Upper lobe of left lung (tissue), 4 donors: ENCODE data around the gene GPR137B.

Source experiments
- CTCF ChIP-seq, 6 experiments: fragments of 450-650 bp in 4 of 6; fragments of 200-600 bp in 2 of 6; sonication (generic) in 2 of 6; IDR thresholded peaks; one replicate each; pipeline ENCODE4 v1.5.1; 2016 to 2019; ENCODE audit warnings: antibody characterized with exemption in 6 of 6
- POLR2A ChIP-seq, 4 donors: fragments of 450-650 bp; IDR thresholded peaks; one replicate each; pipeline ENCODE4 v1.5.1; 2016 to 2017; ENCODE audit warnings: antibody characterized with exemption in 4 of 4, mild to moderate bottlenecking in 2 of 4
- POLR2AphosphoS5 ChIP-seq, 2 donors: sonication (generic); formaldehyde crosslinking; IDR thresholded peaks; one replicate each; pipeline ENCODE4 v1.5.1; 2017; ENCODE audit warnings: antibody characterized with exemption in 2 of 2

GRCh38 chr1:236222632-236223031 is 80.3 kb downstream of the GPR137B start:
- no peak for TF ChIP-seq POLR2A (IDR thresholded peaks at IDR 0.05)
- no peak for TF ChIP-seq CTCF (IDR thresholded peaks at IDR 0.05)
- TF ChIP-seq POLR2AphosphoS5 (IDR thresholded peaks at IDR 0.05): no peak
